ENCODE measurements around the gene CALU.

The CALU gene

DNA sequence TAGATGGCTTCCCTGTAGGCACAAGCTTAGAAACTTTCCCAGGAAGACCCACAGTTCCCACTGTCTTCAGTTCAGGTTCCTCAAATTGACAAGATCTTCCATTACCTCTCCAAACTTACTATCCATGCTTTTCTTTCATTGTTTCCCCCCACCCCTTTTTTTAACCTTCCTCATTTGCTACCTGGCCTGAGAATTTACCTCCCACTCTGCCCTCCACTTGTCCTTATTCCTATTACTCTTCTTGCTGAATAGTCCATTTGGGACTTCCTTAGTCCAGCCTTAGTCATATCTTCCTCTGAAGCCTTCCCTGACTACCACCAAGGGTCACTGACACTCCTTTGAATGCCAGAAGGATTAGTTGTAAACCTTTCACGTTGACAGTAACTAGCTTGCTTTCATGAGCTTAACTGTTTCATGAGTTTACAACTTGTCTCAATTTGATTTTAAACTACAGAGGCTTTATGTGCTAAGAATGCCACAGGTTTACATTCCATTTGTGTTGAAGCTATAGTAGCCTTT is 1.2 kb upstream of the CALU start:
- peak overlapping the region in 2 of 10 experiments; percentile 81 to 97; a peak in 2 of 20 replicates for H3K4me3 ChIP-seq
- peaks cover 0 to 10% (median under 1%) of the 10 kb centered on the region in 11 experiments; a peak in 9 of 22 replicates for H3K36me3 ChIP-seq
- no peak for TF ChIP-seq Cebpa-rat (IDR thresholded peaks at IDR 0.05)
- peaks cover 56 to 81% (median 75%) of the 10 kb centered on the region in 10 experiments for H3K4me1 ChIP-seq
- H3K9me3 ChIP-seq (replicated peaks in 1 of 11) = 0 out of 22 replicates have a peak, but pooled peaks cover 0 to 4% (median 0%) of the 10 kb centered on the region in 11 experiments
- peak overlapping the region; percentile 71 to 96 (median 88); a peak in 20 of 22 replicates for H3K4me2 ChIP-seq
- peaks cover 18 to 37% (median 31%) of the 10 kb centered on the region in 11 experiments; a peak in 16 of 22 replicates for H4K20me1 ChIP-seq
- H3K9ac ChIP-seq = no peak overlapping the region
- H3K27ac ChIP-seq = no peak overlapping the region
- H3K27me3 ChIP-seq = no peaks in the 10 kb centered on the region

DNA sequence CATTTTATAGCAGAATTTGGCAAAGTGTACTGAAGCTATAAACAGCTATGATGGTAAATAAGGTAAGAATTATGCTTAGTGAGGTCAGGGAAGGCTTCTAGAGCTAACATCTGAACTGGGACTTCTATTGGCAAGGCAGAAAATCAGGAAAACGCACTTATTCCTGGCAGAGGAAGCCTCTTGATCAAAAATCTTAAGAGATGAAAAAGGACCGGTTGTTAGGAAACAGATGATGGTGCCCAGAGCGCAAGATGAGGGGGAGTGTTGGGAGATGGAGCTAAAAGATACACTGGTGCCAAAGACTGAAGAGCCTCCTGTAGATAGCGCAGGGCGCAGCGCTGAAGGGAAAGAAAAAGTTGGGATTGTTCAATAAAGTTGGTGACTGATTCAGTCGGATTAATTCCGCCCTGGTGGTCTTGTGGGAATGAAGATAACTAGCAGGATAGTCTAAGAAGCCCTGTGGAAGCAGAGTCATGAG is 550 bp upstream of the CALU start:
- Histone ChIP-seq H3K36me3 (peaks cover 0 to 17% (median 8%) of the 10 kb centered on the region in 11 experiments; a peak in 15 of 22 replicates), H4K20me1 (peaks cover 23 to 44% (median 38%) of the 10 kb centered on the region in 11 experiments; a peak in 19 of 22 replicates), H3K27ac (peak overlapping the region; percentile 48 to 86 (median 78); a peak in 21 of 22 replicates), H3K4me3 (peak overlapping the region; percentile 76 to 97 (median 90)), H3K9ac (peak overlapping the region; percentile 81 to 91 (median 85)), H3K4me2 (peak overlapping the region; percentile 71 to 96 (median 88)), H3K4me1 (peaks cover 58 to 81% (median 70%) of the 10 kb centered on the region in 10 experiments), H3K9me3 (replicated peaks in 1 of 11) (no peaks in the 10 kb centered on the region), H3K27me3 (no peaks in the 10 kb centered on the region)
- TF ChIP-seq Cebpa-rat (IDR thresholded peaks at IDR 0.05) = no peak

DNA sequence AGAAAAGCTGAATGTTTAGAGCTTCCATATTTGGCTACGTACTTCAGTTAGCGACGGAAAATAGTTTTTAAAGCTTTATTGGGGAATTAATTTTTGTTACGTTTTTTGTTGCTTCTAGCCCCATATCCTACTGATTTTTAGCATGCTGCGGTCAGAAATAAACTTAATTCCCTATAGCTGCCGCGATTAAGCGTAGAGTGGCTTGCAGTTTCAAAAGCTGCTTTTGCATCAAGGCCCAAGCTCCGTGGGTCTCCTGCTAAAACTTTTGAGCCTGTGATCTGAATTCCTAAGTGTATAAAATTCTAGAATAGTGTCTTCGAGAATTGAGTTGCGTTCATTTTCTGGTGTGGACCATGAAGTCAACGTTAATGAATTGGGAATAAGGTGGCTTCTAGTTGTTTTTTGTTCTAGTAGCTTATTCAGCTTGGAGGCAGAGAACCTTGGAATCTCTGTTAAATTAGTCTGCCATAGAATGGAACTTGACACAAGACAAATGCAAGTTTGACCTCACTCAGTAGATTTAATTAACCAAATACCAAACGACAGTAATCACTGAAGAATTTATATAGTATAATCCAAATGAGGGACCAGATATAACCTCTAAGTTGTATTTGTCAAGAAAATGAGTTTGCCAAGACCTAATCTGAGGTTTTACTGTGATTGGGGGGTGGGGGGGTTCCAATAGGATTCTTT is 977 bp downstream of the CALU start:
- peak overlapping the region in 10 of 11 experiments; percentile 74 to 86 (median 80); a peak in 20 of 22 replicates for H3K27ac ChIP-seq
- peaks cover 36 to 59% (median 53%) of the 10 kb centered on the region in 11 experiments; a peak in 19 of 22 replicates for H4K20me1 ChIP-seq
- H3K36me3 ChIP-seq = peaks cover 0 to 31% (median 16%) of the 10 kb centered on the region in 11 experiments; a peak in 17 of 22 replicates
- H3K4me2 ChIP-seq = peak overlapping the region; percentile 84 to 98 (median 92)
- no peaks in the 10 kb centered on the region for H3K27me3 ChIP-seq
- H3K9ac ChIP-seq = peak overlapping the region; percentile 81 to 91 (median 85)
- H3K4me3 ChIP-seq = peak overlapping the region; percentile 76 to 97 (median 90)
- no peak for TF ChIP-seq Cebpa-rat (IDR thresholded peaks at IDR 0.05)
- no peaks in the 10 kb centered on the region for H3K9me3 ChIP-seq (replicated peaks in 1 of 11)
- peaks cover 47 to 81% (median 55%) of the 10 kb centered on the region in 10 experiments for H3K4me1 ChIP-seq

DNA sequence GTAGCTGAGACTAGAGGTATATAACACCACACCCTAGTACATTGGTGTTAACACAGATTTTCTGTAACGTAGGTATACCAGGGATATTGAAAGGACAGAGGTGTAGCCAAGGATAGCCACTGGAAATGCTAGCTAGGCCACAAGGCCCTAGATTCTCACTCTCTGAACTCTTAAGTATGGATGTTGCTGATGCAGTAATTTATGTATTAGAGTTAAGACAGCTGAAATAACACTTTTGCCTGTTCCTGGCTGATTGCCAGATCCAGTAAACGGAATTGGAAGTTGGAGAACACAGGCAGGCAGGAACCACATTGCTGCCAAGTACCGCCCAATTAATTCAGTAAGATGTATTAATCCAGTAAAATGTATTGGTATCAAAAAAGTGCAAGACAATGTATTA is 1.8 kb downstream of the CALU start:
- no peaks in the 10 kb centered on the region for H3K27me3 ChIP-seq
- peaks cover 7 to 40% (median 24%) of the 10 kb centered on the region in 11 experiments; a peak in 20 of 22 replicates for H3K36me3 ChIP-seq
- peak overlapping the region; percentile 84 to 98 (median 92) for H3K4me2 ChIP-seq
- H3K9ac ChIP-seq = peak overlapping the region in 3 of 11 experiments; percentile 87 to 91 (median 89); a peak in 5 of 22 replicates
- no peak overlapping the region for H3K27ac ChIP-seq
- H4K20me1 ChIP-seq = peaks cover 45 to 67% (median 62%) of the 10 kb centered on the region in 11 experiments; a peak in 20 of 22 replicates
- no peaks in the 10 kb centered on the region for H3K9me3 ChIP-seq (replicated peaks in 1 of 11)
- peak overlapping the region in 6 of 10 experiments; percentile 76 to 97 (median 93); a peak in 11 of 20 replicates for H3K4me3 ChIP-seq
- no peak for TF ChIP-seq Cebpa-rat (IDR thresholded peaks at IDR 0.05)
- peaks cover 39 to 74% (median 46%) of the 10 kb centered on the region in 10 experiments for H3K4me1 ChIP-seq

DNA sequence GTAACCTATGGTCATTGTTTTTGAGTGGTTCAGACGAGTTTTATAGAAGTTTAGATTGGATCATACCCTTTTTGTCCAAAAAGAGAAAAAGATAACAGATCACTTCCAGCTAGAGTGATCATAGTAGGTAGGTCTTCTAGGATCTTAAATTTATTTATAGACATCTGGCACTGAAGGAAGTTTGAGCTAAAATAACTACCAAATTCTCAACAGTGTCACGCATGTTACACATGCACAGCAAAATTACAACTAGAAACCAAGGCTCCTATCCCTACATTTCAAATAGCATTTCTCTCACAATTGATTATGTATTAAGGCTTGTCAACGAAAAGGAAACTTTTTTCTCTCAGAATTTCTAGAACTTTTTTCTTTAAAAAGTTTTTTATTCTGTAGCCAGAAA is 2.3 kb downstream of the CALU start:
- no peaks in the 10 kb centered on the region for H3K27me3 ChIP-seq
- peaks cover 12 to 45% (median 29%) of the 10 kb centered on the region in 11 experiments for H3K36me3 ChIP-seq
- no peak overlapping the region for H3K27ac ChIP-seq
- H4K20me1 ChIP-seq = peaks cover 50 to 72% (median 67%) of the 10 kb centered on the region in 11 experiments; a peak in 20 of 22 replicates
- TF ChIP-seq Cebpa-rat (IDR thresholded peaks at IDR 0.05) = no peak
- H3K4me2 ChIP-seq = peak overlapping the region; percentile 84 to 98 (median 92)
- no peaks in the 10 kb centered on the region for H3K9me3 ChIP-seq (replicated peaks in 1 of 11)
- H3K4me3 ChIP-seq = peak overlapping the region in 1 of 10 experiments; percentile 97; a peak in 2 of 20 replicates
- H3K9ac ChIP-seq = no peak overlapping the region; a peak in 1 of 22 replicates
- H3K4me1 ChIP-seq = peaks cover 34 to 70% (median 41%) of the 10 kb centered on the region in 10 experiments

DNA sequence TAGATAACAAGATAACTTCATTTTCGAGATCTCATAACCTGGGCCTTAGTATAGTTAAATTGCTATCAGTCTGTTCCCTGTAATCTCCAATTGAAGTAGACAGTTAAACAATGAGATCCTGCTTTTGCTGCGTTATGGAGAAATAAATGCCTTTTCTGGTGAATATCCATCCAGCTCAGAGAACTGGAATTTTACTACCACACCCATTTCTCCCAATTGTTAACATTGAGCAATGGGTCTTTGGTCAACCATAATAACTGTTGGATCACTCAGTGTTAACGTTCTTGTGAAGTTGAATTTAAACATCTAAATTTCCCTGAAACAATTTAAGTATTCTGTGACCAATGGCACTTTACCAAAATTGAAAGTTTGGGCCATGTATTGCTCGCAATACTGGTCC is 3.0 kb downstream of the CALU start:
- Histone ChIP-seq H4K20me1 (peaks cover 57 to 80% (median 70%) of the 10 kb centered on the region in 11 experiments; a peak in 20 of 22 replicates), H3K4me1 (peaks cover 31 to 69% (median 34%) of the 10 kb centered on the region in 10 experiments), H3K4me3 (no peak overlapping the region), H3K27ac (no peak overlapping the region), H3K27me3 (no peaks in the 10 kb centered on the region), H3K9me3 (replicated peaks in 1 of 11) (no peaks in the 10 kb centered on the region), H3K36me3 (peaks cover 18 to 52% (median 33%) of the 10 kb centered on the region in 11 experiments), H3K4me2 (peak overlapping the region in 4 of 11 experiments; percentile 23 to 98 (median 86); a peak in 6 of 22 replicates), H3K9ac (no peak overlapping the region)
- no peak for TF ChIP-seq Cebpa-rat (IDR thresholded peaks at IDR 0.05)

DNA sequence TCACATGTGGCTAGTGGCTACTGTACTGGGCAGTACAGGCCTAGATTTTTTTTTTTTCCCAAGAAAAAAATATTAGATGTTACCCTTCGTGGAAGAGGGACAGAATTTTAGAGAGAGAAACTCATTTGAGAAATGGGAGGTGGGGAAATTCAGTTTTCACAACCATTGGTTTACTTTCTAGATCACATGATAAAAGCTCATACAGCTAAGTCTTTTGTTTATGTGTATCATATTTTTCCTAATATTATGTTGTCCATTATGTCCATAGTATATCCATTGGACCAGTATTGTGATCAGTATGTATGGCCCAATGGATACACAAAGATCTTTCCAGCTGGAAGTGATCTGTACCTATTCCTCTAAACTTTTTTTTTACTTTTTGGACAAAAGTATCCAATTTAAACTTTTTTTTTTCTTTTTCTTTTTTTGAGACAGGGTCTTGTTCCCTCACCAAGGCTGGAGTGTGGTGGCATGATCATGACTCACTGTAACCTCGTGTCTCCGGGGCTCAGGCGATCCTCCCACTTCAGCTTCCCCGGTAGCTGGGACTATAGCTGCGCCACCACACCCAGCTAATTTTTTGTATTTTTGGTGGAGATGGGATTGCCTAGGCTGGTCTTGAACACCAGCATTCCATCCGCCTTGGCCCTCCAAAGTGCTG is 4.1 kb downstream of the CALU start:
- Histone ChIP-seq H3K4me1 (peaks cover 24 to 58% (median 29%) of the 10 kb centered on the region in 10 experiments), H4K20me1 (peaks cover 67 to 90% (median 80%) of the 10 kb centered on the region in 11 experiments; a peak in 20 of 22 replicates), H3K9me3 (replicated peaks in 1 of 11) (no peaks in the 10 kb centered on the region), H3K27ac (peak overlapping the region in 3 of 11 experiments; percentile 5 to 63 (median 11); a peak in 3 of 22 replicates), H3K9ac (0 out of 22 replicates have a peak overlapping the region, but pooled peaks of 1 of the 11 experiments have one; percentile 34), H3K36me3 (peaks cover 28 to 62% (median 42%) of the 10 kb centered on the region in 11 experiments), H3K4me3 (no peak overlapping the region), H3K27me3 (no peaks in the 10 kb centered on the region), H3K4me2 (peak overlapping the region in 4 of 11 experiments; percentile 8 to 98 (median 56); a peak in 6 of 22 replicates)
- no peak for TF ChIP-seq Cebpa-rat (IDR thresholded peaks at IDR 0.05)

DNA sequence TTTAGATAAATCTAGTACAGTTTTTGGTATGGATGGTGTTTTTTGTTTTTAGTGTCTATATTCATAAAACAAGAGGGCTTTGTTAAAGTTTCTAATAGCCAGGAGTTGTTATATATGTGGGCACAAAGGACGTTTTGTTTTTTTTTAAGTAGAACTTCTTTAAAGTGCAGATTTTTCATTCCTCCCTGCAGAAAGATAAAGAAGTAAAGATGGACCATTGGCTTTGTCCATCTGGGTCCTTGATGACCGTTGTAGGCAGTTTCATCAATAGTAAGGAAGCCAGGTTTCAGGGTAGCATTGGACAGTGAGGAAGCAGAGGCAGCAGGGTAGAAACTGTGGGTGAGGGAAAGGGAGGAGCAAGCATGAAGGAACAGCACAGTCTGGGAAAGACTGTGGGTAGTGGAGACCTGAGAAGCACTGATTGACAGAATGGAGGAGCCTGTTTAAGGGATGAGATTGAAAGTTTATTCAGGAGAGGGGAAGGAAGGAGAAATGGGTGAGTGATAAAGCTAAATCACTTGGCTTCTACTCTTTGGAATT is 5.3 kb downstream of the CALU start:
- Histone ChIP-seq H3K4me1 (peaks cover 17 to 53% (median 23%) of the 10 kb centered on the region in 10 experiments), H3K36me3 (peaks cover 40 to 74% (median 54%) of the 10 kb centered on the region in 11 experiments), H3K4me3 (no peak overlapping the region), H3K27me3 (no peaks in the 10 kb centered on the region), H3K9ac (no peak overlapping the region), H3K4me2 (peak overlapping the region in 3 of 11 experiments; percentile 41 to 98 (median 48); a peak in 5 of 22 replicates), H3K27ac (no peak overlapping the region), H3K9me3 (replicated peaks in 1 of 11) (no peaks in the 10 kb centered on the region), H4K20me1 (peaks cover 67 to 100% (median 92%) of the 10 kb centered on the region in 11 experiments; a peak in 20 of 22 replicates)
- TF ChIP-seq Cebpa-rat (IDR thresholded peaks at IDR 0.05) = no peak
